Ishikawa (cell line): ENCODE data around the gene PRELID2.

ENCODE experiments used
- FOXM1 ChIP-seq: IDR thresholded peaks from 2 replicates; pipeline ENCODE4 v1.6.1; 2012; ENCODE audit warnings: low read depth, borderline replicate concordance
- YY1 ChIP-seq: IDR thresholded peaks from 2 replicates; pipeline ENCODE4 v1.6.1; 2012; ENCODE audit warnings: low read depth
- TF ChIP-seq, protein P1 (sequence below): IDR thresholded peaks from 2 replicates; pipeline ENCODE4 v1.6.1; 2012

DNA sequence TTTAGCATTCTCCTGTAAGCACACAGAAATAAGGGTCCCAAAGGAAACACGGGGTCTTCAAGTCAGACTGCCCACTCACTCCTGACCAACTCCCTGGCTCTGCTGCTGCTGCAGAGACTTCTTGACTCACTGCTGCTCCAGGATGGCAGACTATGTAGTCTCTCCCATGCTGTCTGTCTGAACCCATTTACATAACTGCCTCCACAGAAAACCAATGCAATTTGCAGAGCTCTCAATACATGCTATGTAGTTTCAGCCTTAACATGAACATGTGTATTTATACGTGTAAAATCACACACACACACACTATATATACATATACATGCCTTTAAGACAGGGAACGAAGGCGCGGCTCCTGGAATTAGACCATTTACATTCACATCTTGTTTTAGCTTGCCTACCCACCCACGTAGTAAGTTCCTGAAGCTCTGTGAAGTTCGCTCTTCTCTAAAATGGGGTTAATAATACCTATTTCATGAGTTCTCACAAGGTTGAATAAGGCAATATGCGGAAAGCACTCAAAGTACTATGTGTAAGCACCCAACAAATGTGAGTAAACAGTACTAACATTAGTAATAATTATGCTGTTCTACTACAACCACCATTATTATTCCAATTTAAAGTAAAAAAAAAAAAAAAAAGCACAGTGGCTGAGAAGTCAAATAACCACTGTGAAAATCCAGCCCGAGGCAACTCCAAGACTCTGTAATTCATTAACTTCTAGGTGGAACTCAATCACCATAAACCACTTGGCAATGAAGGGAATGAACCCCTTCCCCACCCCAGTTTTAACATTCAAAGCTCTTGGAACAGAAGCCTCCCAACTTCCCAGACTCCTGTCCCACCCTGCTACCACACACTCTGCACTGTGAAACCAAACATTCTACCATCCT, 31.8 kb downstream of the PRELID2 start:
- TF ChIP-seq FOXM1 (no peak), YY1 (no peak)
- TF ChIP-seq, protein P1, sequence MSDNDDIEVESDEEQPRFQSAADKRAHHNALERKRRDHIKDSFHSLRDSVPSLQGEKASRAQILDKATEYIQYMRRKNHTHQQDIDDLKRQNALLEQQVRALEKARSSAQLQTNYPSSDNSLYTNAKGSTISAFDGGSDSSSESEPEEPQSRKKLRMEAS = no peak
